Fibroblast of lung (primary cell): ENCODE data around the gene TSHZ2. TPM values are rescaled to one million over a fixed set of nuclear protein-coding genes. Genes with fewer than 3 reads are reported as not detected.

ENCODE experiments used
- DNase-seq, 2 donors: peaks; one replicate each; pipeline versions ENCODE4 v3.0.0 to v3.0.0-alpha.2; 2010; ENCODE audit warnings: low read depth in 2 of 2
- H2AFZ ChIP-seq: 2 replicates; pipeline ENCODE4 v1.5.1; 2012; ENCODE audit warnings: low read length, control low read depth, inconsistent platforms
- H3K27ac ChIP-seq: 2 replicates; pipeline ENCODE4 v1.5.1; 2011; ENCODE audit warnings: low read length, control low read depth; ENCODE audit not compliant: insufficient read depth
- H3K27me3 ChIP-seq: 2 replicates; pipeline ENCODE4 v1.5.1; 2011; ENCODE audit warnings: mild to moderate bottlenecking, low read length; ENCODE audit not compliant: control insufficient read depth, insufficient read depth
- H3K36me3 ChIP-seq: 2 replicates; pipeline ENCODE4 v1.5.1; 2011; ENCODE audit warnings: low read length; ENCODE audit not compliant: control insufficient read depth, insufficient read depth
- H3K4me1 ChIP-seq: 2 replicates; pipeline ENCODE4 v1.5.1; 2011; ENCODE audit warnings: low read length; ENCODE audit not compliant: control insufficient read depth, insufficient read depth; ENCODE audit errors: extremely low read depth
- H3K4me2 ChIP-seq: 2 replicates; pipeline ENCODE4 v1.5.1; 2011; ENCODE audit warnings: low read length, control low read depth; ENCODE audit not compliant: insufficient read depth; ENCODE audit errors: extremely low read depth
- H3K4me3 ChIP-seq, 4 experiments: fragments of 200-600 bp in 1 of 4; sonication (generic) in 1 of 4; replicated peaks in 1 of 4; 2 replicates each; pipeline ENCODE4 v1.5.1; 2011 to 2016; ENCODE audit warnings: low read length in 4 of 4, low read depth in 3 of 4, mild to moderate bottlenecking in 3 of 4, control low read depth in 2 of 4, inconsistent platforms in 1 of 4, mixed read lengths in 1 of 4; ENCODE audit not compliant: insufficient read depth in 1 of 4; ENCODE audit errors: control extremely low read depth in 1 of 4
- H3K79me2 ChIP-seq: 2 replicates; pipeline ENCODE4 v1.5.1; 2012; ENCODE audit warnings: mild to moderate bottlenecking, low read length, inconsistent platforms; ENCODE audit not compliant: control insufficient read depth, insufficient read depth
- H3K9ac ChIP-seq: 2 replicates; pipeline ENCODE4 v1.5.1; 2011; ENCODE audit warnings: mild to moderate bottlenecking, low read length, control low read depth; ENCODE audit not compliant: insufficient read depth
- H3K9me3 ChIP-seq: 2 replicates; pipeline ENCODE4 v1.5.1; 2012; ENCODE audit warnings: low read depth, low read length; ENCODE audit not compliant: control insufficient read depth, insufficient read depth
- H4K20me1 ChIP-seq: 2 replicates; pipeline ENCODE4 v1.5.1; 2011; ENCODE audit warnings: low read length; ENCODE audit not compliant: control insufficient read depth, insufficient read depth; ENCODE audit errors: extremely low read depth
- EZH2 ChIP-seq: IDR thresholded peaks from 2 replicates; pipeline ENCODE4 v1.5.1; 2012; ENCODE audit warnings: low read length, control low read depth, mild to moderate bottlenecking; ENCODE audit errors: missing control alignments
- polyA plus RNA-seq, 2 donors: library from polyadenylated mRNA; depleted of rRNA in 1 of 2; stranded (reverse) in 1 of 2; unstranded in 1 of 2; fragments of >200 nt; gene quantifications; 2 replicates each; pipeline ENCODE4 v1.2.1, GENCODE V29; 2011 to 2012; ENCODE audit warnings: missing spikeins in 1 of 2
- total RNA-seq: library from RNA; depleted of rRNA; stranded (reverse); fragments of >200 nt; gene quantifications from 2 replicates; pipeline ENCODE4 v1.2.1, GENCODE V29; 2014
- TF ChIP-seq, protein P1 (sequence below), 2 donors: IDR thresholded peaks in 1 of 2; conservative IDR thresholded peaks in 1 of 2; 1 replicate in 1 of 2; 2 replicates in 1 of 2; pipeline ENCODE4 v1.5.1; 2011 to 2012; ENCODE audit warnings: low read length in 2 of 2, control low read depth in 1 of 2, inconsistent platforms in 1 of 2, low read depth in 1 of 2, mild to moderate bottlenecking in 1 of 2

The TSHZ2 gene
- total and polyA plus RNA-seq, 2 donors (not counting 1 experiment from before 2014, with no cell fraction given), result 0.15 to 2.6 TPM

DNA sequence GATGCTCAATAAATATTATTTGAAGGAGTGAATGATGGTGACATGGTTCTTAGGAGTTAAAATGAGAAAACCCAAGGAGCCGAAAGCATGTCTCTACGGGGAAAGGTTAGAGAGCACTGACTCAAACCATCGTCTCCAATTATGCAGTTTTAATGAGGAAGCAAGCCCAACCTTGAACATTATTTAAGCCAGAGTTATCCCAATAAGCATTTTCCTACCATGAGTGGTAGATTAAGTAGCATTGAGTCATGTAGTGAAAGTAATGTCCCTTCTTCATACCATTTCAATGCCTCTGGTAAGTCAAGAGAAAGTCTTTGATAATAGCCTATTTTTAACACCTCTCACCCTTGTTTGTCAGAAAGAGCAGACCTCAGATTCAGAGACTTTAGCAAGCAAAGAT lies 13.5 kb downstream of the TSHZ2 start:
- Histone ChIP-seq H3K9ac (no peak overlapping the region), H3K4me1 (no peaks in the 10 kb centered on the region), H3K36me3 (no peaks in the 10 kb centered on the region), H3K27me3 (no peaks in the 10 kb centered on the region), H3K9me3 (no peaks in the 10 kb centered on the region), H4K20me1 (no peaks in the 10 kb centered on the region), H3K79me2 (no peaks in the 10 kb centered on the region), H2AFZ (no peak overlapping the region), H3K27ac (no peak overlapping the region), H3K4me2 (no peak overlapping the region), H3K4me3 (no peak overlapping the region)
- no peak for TF ChIP-seq EZH2
- TF ChIP-seq, protein P1, sequence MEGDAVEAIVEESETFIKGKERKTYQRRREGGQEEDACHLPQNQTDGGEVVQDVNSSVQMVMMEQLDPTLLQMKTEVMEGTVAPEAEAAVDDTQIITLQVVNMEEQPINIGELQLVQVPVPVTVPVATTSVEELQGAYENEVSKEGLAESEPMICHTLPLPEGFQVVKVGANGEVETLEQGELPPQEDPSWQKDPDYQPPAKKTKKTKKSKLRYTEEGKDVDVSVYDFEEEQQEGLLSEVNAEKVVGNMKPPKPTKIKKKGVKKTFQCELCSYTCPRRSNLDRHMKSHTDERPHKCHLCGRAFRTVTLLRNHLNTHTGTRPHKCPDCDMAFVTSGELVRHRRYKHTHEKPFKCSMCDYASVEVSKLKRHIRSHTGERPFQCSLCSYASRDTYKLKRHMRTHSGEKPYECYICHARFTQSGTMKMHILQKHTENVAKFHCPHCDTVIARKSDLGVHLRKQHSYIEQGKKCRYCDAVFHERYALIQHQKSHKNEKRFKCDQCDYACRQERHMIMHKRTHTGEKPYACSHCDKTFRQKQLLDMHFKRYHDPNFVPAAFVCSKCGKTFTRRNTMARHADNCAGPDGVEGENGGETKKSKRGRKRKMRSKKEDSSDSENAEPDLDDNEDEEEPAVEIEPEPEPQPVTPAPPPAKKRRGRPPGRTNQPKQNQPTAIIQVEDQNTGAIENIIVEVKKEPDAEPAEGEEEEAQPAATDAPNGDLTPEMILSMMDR (conservative IDR thresholded peaks at IDR 0.05 in 1 of 2, IDR thresholded peaks at IDR 0.05 in 1 of 2; ENCODE audit: low read depth in 1 of 2, low read length in 2 of 2), result no peak
- DNase-seq, result peak in 1 of 2 donors; percentile 58

DNA sequence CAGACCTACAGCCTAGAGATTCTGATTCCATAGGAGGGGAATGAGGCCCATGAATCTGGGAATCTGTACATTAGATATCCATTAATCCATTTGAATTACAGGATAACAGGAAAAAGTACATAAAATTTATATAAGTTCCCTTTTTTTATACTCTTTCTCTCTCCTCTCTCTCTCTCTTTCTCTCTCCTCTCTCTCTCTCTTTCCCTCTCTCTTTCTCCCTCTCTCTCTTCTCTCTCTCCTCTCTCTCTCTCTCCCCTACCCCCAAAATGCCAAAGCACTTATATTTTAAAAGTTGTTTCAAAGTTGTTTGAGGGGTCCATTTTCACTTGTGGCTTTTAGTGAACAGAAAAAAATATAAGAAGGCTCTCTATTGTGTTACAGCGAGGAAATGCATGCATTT lies 15.1 kb downstream of the TSHZ2 start:
- Histone ChIP-seq H3K79me2 (no peaks in the 10 kb centered on the region), H2AFZ (no peak overlapping the region), H3K27me3 (no peaks in the 10 kb centered on the region), H3K4me1 (no peaks in the 10 kb centered on the region), H3K4me2 (no peak overlapping the region), H3K9ac (no peak overlapping the region), H4K20me1 (no peaks in the 10 kb centered on the region), H3K4me3 (no peak overlapping the region), H3K27ac (no peak overlapping the region), H3K36me3 (no peaks in the 10 kb centered on the region), H3K9me3 (no peaks in the 10 kb centered on the region)
- no peak for DNase-seq
- TF ChIP-seq, protein P1 (conservative IDR thresholded peaks at IDR 0.05 in 1 of 2, IDR thresholded peaks at IDR 0.05 in 1 of 2; ENCODE audit: low read depth in 1 of 2, low read length in 2 of 2), result no peak
- no peak for TF ChIP-seq EZH2

DNA sequence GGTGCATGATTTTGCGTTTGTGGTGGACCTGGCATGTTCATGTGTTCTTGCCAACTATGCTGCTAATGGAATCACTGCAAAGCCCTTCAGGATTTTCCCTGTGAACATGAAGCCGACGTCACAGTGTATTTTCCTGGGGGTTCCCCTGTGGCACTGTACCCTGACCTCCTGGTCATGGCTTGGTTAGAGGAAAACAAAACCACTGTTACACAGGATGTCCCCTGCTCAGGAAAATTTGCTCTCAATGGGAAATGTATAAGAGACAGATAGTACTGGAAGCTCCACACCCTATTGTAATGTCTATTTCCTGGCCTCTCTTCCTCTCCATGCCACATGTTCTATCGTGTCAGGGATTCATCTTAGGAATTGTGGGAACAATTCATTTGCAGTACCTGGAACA lies 19.7 kb downstream of the TSHZ2 start:
- H2AFZ ChIP-seq, result no peak overlapping the region
- no peaks in the 10 kb centered on the region for H3K4me1 ChIP-seq
- no peak overlapping the region for H3K27ac ChIP-seq
- H3K79me2 ChIP-seq, result no peaks in the 10 kb centered on the region
- H3K36me3 ChIP-seq, result no peaks in the 10 kb centered on the region
- no peaks in the 10 kb centered on the region for H4K20me1 ChIP-seq
- no peak overlapping the region for H3K4me3 ChIP-seq
- H3K4me2 ChIP-seq, result no peak overlapping the region
- H3K27me3 ChIP-seq, result no peaks in the 10 kb centered on the region
- H3K9me3 ChIP-seq, result no peaks in the 10 kb centered on the region
- no peak for DNase-seq
- no peak overlapping the region for H3K9ac ChIP-seq
- TF ChIP-seq EZH2, result no peak
- TF ChIP-seq, protein P1 (conservative IDR thresholded peaks at IDR 0.05 in 1 of 2, IDR thresholded peaks at IDR 0.05 in 1 of 2; ENCODE audit: low read depth in 1 of 2, low read length in 2 of 2), result no peak
